Mucosa of rectum (tissue), 2 donors: ENCODE results near the gene UBE2S.
"Not testable (repeated sequence)": the region's sequence is repeated elsewhere in the genome, so short reads cannot be mapped to it uniquely, and the experiment has no call there.

ENCODE experiments used
- H3K27ac ChIP-seq, 2 donors: one replicate each; pipeline ENCODE4 v1.7.0; 2013; ENCODE audit warnings: inconsistent platforms in 2 of 2, low read depth in 2 of 2, low read length in 2 of 2
- H3K27me3 ChIP-seq, 2 donors: one replicate each; pipeline ENCODE4 v1.7.0; 2013; ENCODE audit warnings: low read length in 2 of 2; ENCODE audit not compliant: control insufficient read depth in 2 of 2, insufficient read depth in 2 of 2
- H3K36me3 ChIP-seq, 2 donors: one replicate each; pipeline ENCODE4 v1.7.0; 2013; ENCODE audit warnings: low read length in 2 of 2; ENCODE audit not compliant: control insufficient read depth in 2 of 2, insufficient read depth in 2 of 2
- H3K4me1 ChIP-seq, 2 donors: one replicate each; pipeline ENCODE4 v1.7.0; 2013; ENCODE audit warnings: low read length in 2 of 2, mild to moderate bottlenecking in 1 of 2; ENCODE audit not compliant: control insufficient read depth in 2 of 2, insufficient read depth in 2 of 2
- H3K4me3 ChIP-seq, 2 donors: one replicate each; pipeline ENCODE4 v1.7.0; 2013; ENCODE audit warnings: low read length in 2 of 2
- H3K9ac ChIP-seq, 2 donors: one replicate each; pipeline ENCODE4 v1.7.0; 2013; ENCODE audit warnings: low read length in 2 of 2, low read depth in 1 of 2, mild to moderate bottlenecking in 1 of 2
- H3K9me3 ChIP-seq, 2 donors: one replicate each; pipeline ENCODE4 v1.7.0; 2013; ENCODE audit warnings: low read length in 2 of 2; ENCODE audit not compliant: control insufficient read depth in 2 of 2
- donor health status: healthy.
- donor health status: Normal muscosa, but diverticular disease.

Gene UBE2S

DNA sequence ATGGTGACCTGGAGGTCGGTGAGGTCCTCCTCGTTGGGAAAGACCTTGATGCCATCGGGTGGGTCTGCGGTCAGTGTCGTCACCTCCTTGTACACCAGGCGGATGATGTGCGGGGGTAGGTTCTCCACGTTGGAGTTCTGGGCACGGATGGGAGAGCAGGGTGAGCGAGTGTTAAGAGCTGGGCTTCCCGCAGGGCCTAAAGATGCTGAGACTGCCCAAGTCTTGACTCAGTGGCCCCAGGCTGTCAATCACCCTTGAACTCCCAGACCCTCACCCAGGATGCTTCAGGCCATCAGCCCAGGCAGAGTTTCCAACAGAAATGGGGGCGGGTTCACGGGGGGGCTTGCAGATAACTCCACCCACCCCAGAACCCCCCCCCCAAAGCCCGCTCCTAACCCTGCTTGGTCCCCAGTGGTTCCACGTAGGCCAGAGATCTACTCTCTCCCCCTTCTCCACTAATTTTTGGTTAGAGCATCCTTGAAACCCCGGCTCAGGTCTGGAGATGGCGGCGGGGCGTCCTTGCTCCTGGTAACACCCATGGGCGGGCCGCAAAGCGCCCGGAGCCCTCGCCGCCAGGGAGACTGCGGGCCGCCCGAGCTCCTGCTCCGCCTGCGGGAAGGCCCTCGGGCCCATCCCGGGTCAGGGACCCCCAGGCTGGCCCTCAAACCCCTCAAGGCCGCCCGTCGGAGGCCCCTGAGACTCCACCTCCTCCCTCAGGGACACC lies 600 bp downstream of the UBE2S start:
- H3K9ac ChIP-seq, result peak overlapping the region; percentile 75 to 81
- H3K4me3 ChIP-seq, result peak overlapping the region; percentile 60 to 86
- peaks cover 3 to 23% of the 10 kb centered on the region in 2 donors for H3K36me3 ChIP-seq
- no peaks in the 10 kb centered on the region for H3K9me3 ChIP-seq
- H3K27me3 ChIP-seq, result no peaks in the 10 kb centered on the region
- H3K4me1 ChIP-seq, result peaks cover 13 to 14% of the 10 kb centered on the region in 2 donors
- H3K27ac ChIP-seq, result peak overlapping the region; percentile 98

DNA sequence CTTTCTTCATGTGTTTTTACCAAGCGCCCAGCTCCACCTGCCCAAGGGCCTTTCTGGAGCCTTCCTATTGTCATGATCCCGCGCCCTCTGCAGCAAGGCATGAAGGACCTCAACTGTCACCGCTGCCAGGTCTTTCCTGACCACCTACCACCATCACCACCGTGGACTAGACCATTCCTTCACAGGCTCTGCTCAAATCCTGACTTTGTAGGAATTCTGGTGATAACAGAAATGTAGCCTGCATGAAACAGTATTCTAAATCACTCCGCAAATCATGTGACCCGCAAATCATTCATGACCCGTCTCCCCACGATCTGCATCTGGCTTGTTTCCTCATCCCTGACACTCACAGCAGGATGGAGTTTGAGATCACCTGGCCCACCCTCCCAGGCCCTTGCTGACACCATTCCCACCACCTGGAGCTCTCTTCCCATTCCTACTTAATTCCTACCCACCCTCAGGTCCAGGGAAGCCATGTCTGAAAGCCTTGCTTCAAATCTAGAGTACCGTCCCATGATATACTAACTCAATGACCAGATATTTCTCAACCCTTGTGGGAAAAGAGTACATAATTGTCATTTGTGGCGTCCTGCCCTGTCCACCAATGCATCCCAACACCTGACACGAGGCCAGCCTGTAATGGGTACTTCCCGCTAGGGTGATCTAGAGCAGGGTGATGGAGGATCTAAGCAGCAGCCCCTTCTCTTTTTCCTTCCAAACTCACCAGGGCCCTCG lies 1.3 kb downstream of the UBE2S start:
- peak overlapping the region; percentile 60 to 86 for H3K4me3 ChIP-seq
- peaks cover 13 to 14% of the 10 kb centered on the region in 2 donors for H3K4me1 ChIP-seq
- no peaks in the 10 kb centered on the region for H3K9me3 ChIP-seq
- no peaks in the 10 kb centered on the region for H3K27me3 ChIP-seq
- no peak overlapping the region for H3K27ac ChIP-seq
- H3K36me3 ChIP-seq, result peaks cover 3 to 27% of the 10 kb centered on the region in 2 donors
- no peak overlapping the region for H3K9ac ChIP-seq

DNA sequence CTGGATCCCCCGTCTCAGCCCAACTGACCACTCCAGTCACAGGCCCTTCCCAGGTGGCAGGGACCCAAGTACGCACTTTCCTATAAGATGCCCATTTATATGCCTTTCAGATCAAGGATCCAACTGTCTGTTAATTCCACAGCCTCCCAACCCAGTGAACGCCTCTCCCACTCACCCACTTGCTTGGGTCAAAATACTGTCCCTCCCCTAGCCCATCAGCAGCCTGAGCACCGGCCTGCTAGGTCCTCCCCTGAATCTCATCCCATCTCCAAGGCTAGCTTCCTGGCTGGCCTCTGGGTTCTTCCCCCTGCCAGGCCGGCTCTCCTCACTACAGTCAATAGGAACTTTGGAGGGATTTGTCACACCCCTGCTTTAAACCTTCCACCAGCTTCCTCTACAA lies 1.9 kb downstream of the UBE2S start:
- H3K9me3 ChIP-seq, result no peaks in the 10 kb centered on the region
- H3K36me3 ChIP-seq, result peaks cover 7 to 31% of the 10 kb centered on the region in 2 donors

DNA sequence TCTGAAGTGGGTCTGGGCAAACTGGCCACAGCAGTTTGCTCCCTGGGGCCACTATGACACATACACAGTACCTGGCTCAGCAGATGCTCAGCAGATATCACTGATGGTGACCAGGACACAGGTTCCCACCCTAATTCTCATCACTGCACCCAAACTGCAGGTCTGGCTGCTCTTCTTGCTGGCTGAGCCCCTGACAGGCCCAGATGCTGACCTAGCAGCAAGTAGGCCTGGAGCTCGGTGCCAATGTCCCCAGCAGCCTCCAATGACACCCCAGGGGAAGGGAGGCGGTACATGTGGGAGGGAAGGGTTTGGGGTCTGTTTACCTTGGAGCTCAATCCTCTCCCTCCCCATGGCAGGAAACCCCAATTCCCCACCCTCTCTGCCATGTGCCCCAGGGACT lies 5.1 kb downstream of the UBE2S start:
- Histone ChIP-seq H3K36me3 (peaks cover 11 to 37% of the 10 kb centered on the region in 2 donors), H3K27me3 (no peaks in the 10 kb centered on the region)

More for the DNA sequence above, 1.9 kb downstream of the UBE2S start:
- Histone ChIP-seq H3K4me3 (no peak overlapping the region), H3K27ac (no peak overlapping the region), H3K9ac (peak overlapping the region in 1 of 2 donors; percentile 26), H3K4me1 (peaks cover 13 to 14% of the 10 kb centered on the region in 2 donors), H3K27me3 (no peaks in the 10 kb centered on the region)

DNA sequence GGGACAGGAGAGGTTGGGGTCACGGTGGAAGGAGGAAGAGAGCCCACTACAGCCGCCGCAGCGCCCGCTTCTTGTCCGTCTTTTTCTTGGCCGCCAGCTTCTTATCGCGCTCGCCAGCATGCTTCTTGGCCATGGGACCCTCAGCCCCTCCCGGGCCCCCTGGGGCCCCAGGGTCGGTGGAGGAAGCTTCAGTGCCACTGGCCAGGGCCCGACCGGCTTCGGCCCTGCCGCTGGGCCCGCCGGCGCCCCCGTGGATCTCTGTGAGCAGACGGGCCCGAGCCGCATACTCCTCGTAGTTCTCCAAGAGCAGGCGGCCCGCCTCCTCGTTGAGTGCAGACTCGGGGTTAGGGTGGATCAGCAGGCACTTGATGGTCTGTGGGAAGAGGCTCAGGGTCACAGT lies 6.2 kb downstream of the UBE2S start:
- peaks cover 11 to 37% of the 10 kb centered on the region in 2 donors for H3K36me3 ChIP-seq
- not testable (repeated sequence) for H3K27me3 ChIP-seq

More for the DNA sequence above, 5.1 kb downstream of the UBE2S start:
- Histone ChIP-seq H3K4me3 (no peak overlapping the region), H3K4me1 (peaks cover 9 to 10% of the 10 kb centered on the region in 2 donors), H3K27ac (no peak overlapping the region), H3K9ac (no peak overlapping the region), H3K9me3 (no peaks in the 10 kb centered on the region)

DNA sequence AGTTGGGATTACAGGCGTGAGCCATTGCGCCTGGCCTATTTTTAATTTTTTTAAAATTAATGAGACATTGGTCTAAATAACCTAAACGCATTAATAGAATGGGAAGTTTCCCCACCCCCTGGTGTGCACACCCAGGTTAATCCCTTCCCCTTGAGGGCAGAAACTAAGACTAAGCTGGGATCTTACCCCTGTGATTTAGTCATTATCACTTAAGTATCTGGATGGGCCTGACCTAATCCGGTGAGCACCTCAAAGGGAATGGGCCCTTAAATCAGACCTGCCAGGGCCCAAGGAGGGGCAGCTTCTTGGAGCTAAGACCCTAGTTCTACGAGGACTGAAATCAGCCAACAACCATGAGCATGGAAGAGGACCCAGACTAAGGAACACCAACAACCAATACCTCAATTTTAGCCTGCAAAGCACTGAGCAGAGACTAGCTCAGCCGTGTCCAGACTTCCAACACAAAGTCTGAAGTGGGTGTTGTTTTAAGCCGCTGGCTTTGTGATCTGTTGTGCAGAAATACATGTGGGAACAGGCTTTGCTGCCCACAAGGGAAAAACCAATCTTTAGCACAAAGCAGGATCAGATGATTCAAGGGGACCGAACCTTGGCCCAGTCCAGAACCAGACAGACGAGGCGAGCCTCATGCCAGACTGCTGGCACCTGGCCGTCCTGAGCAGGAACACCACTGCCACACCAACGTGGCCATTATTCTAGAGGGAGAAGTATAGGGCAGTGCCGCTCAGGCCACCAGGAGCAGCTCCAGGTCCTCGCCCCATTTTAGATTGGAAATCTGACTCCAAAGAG lies 7.1 kb downstream of the UBE2S start:
- H3K9me3 ChIP-seq, result no peaks in the 10 kb centered on the region
- H3K4me3 ChIP-seq, result no peak overlapping the region
- peaks cover 11 to 36% of the 10 kb centered on the region in 2 donors for H3K36me3 ChIP-seq
- no peaks in the 10 kb centered on the region for H3K27me3 ChIP-seq
- H3K4me1 ChIP-seq, result no peaks in the 10 kb centered on the region
- no peak overlapping the region for H3K27ac ChIP-seq
- H3K9ac ChIP-seq, result no peak overlapping the region

More for the DNA sequence above, 6.2 kb downstream of the UBE2S start:
- H3K4me1 ChIP-seq, H3K9me3 ChIP-seq, H3K27ac ChIP-seq, H3K4me3 ChIP-seq, H3K9ac ChIP-seq: not testable (repeated sequence)

DNA sequence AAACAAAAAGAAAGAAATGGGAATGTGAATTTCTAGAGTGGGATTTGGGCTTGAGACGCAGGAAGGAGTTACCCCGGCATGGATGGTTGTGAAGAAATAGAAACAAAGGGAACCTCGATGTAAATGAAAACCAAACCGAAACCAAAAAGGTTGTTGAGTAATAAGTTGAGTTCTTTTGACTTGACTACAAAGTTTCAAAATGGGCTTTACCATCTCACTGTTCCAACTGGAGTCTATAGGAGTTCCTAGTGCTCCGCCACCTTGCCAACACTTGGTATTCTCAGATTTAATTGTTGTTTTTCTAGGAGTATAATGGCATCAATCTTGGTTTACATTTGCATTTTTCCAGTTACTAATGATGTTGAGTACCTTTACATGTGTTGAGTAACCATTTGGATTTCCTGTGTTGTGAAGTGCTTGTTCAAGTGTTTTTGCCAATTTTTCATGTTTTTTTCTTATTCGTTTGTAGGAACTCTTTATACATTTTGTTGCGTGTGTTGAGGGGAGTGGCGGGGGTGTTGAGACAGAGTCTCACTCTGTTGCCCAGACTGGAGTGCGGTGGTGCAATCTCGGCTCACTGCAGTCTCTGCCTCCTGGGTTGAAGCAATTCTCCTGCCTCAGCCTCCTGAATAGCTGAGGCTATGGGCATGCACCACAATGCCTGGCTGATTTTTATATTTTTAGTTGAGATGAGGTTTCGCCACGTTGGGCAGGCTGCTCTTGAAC lies 9.2 kb downstream of the UBE2S start:
- no peaks in the 10 kb centered on the region for H3K4me1 ChIP-seq
- H3K27me3 ChIP-seq, result no peaks in the 10 kb centered on the region
- no peak overlapping the region for H3K4me3 ChIP-seq
- H3K9ac ChIP-seq, result no peak overlapping the region
- H3K9me3 ChIP-seq, result no peaks in the 10 kb centered on the region
- peaks cover 11 to 28% of the 10 kb centered on the region in 2 donors for H3K36me3 ChIP-seq
- H3K27ac ChIP-seq, result no peak overlapping the region

DNA sequence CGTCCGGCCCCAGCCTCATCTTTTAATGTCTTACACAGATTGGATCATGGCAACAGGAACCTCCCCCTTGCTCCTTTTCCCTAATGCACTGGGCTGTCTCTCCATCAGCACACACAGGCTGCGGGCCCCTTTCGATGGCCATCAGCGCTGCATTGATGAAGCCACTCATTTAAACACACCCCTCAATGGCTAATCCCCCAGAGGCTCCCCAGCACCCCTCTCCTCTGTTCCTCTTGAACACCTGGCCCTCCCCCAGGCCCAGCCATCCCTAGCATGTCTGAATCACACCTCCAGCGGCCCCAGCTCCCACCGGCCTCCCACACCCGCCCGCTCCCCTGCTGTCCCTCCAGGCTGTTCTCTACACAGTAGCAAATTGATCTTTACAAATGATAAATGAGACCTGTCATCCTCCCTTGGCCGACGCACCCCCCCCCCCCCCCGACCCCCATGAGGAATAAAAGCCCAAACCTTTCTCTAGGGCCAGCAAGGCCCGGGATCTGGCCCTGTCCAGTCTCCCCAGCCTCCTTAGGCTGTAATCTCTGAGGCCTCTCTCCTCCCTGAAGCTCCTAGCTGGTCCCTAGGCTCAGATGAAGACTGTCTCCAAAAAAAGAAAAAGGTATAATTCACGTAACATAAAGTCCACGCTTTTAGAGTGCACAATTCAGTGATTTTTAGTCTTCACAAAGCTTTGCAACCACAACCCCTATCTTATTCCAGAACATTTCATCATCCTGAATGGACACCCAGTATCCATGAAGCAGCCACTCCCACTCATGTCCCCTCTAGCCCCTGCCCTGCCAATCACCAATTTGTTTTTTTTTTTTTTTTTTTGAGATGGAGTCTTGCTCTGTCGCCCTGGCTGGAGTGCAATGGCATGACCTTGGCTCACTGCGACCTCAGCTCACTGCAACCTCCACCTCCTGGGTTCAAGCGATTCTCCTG lies 14.5 kb downstream of the UBE2S start:
- H3K4me3 ChIP-seq, result no peak overlapping the region
- H3K9me3 ChIP-seq, result no peaks in the 10 kb centered on the region
- H3K27me3 ChIP-seq, result no peaks in the 10 kb centered on the region
- H3K27ac ChIP-seq, result no peak overlapping the region
- peaks cover 6% of the 10 kb centered on the region in 2 donors for H3K4me1 ChIP-seq
- no peak overlapping the region for H3K9ac ChIP-seq
- peaks cover 20 to 32% of the 10 kb centered on the region in 2 donors for H3K36me3 ChIP-seq
